ENCODE data around the gene CCDC6.

DNA sequence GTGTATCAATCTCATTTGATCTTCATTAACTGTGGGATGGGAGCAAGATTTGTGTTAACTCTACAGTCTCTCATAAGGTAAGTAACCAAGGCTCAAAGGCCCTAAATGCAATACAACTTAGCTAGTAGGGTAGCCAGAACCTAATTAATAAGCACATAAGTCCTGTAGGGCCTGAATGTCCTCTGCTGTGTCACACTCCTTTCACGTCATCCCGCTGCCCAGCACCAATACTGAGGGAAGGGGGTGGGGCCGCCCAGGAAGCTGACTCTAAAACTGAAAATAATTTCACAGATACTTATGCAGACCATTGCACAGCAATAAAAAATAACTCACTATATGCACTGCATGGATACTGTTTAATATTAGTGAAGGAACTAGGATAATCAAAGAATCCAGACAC is 13.7 kb downstream of the CCDC6 start:
- TF ChIP-seq, protein P1, sequence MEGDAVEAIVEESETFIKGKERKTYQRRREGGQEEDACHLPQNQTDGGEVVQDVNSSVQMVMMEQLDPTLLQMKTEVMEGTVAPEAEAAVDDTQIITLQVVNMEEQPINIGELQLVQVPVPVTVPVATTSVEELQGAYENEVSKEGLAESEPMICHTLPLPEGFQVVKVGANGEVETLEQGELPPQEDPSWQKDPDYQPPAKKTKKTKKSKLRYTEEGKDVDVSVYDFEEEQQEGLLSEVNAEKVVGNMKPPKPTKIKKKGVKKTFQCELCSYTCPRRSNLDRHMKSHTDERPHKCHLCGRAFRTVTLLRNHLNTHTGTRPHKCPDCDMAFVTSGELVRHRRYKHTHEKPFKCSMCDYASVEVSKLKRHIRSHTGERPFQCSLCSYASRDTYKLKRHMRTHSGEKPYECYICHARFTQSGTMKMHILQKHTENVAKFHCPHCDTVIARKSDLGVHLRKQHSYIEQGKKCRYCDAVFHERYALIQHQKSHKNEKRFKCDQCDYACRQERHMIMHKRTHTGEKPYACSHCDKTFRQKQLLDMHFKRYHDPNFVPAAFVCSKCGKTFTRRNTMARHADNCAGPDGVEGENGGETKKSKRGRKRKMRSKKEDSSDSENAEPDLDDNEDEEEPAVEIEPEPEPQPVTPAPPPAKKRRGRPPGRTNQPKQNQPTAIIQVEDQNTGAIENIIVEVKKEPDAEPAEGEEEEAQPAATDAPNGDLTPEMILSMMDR (tag by site-specific recombination; IDR thresholded peaks at IDR 0.05) = no peak
- no peak for TF ChIP-seq YY1 (tag by site-specific recombination; IDR thresholded peaks at IDR 0.05)
- TF ChIP-seq, protein P2, sequence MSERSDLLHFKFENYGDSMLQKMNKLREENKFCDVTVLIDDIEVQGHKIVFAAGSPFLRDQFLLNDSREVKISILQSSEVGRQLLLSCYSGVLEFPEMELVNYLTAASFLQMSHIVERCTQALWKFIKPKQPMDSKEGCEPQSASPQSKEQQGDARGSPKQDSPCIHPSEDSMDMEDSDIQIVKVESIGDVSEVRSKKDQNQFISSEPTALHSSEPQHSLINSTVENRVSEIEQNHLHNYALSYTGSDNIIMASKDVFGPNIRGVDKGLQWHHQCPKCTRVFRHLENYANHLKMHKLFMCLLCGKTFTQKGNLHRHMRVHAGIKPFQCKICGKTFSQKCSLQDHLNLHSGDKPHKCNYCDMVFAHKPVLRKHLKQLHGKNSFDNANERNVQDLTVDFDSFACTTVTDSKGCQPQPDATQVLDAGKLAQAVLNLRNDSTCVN (tag by site-specific recombination; optimal IDR thresholded peaks at IDR 0.05) = no peak
